IMR-90 (cell line): ENCODE results near the gene NISCH. TPM values are rescaled to one million over a fixed set of nuclear protein-coding genes. Genes with fewer than 3 reads are reported as not detected.
A peak's percentile ranks its signal among the peaks of the same experiment; 100 is the strongest.

Experiments
- ATAC-seq: fragments of 200-7000 bp; cut with Tn5 transposase; 2 replicates; pipeline ENCODE4 v1.9.1; 2020; ENCODE audit warnings: low read depth, mild to moderate bottlenecking, moderate library complexity
- BruUV-seq: library from RNA; stranded (reverse); fragments of 400-500 nt; replicated peaks from 2 replicates; lab custom pipeline; 2021; lab: Mats Ljungman, UMichigan
- CTCF ChIA-PET: fragments of 300-600 bp; formaldehyde crosslinking; extraction: SDS; loops from one replicate; lab custom pipeline; 2021; ENCODE audit warnings: antibody characterized with exemption; lab: Yijun Ruan, JAX
- POLR2A ChIA-PET: fragments of 300-600 bp; sonication (Branson Sonifier 250); formaldehyde crosslinking; loops from one replicate; lab custom pipeline; 2022; ENCODE audit warnings: antibody characterized with exemption; ENCODE audit not compliant: unreplicated experiment; lab: Charles Lee
- DNase-seq: peaks from one replicate; pipeline ENCODE4 v3.0.0; 2013
- H2AFZ ChIP-seq: replicated peaks from 2 replicates; pipeline ENCODE3; 2013; ENCODE audit warnings: low read length, mild to moderate bottlenecking; ENCODE audit not compliant: poor library complexity
- H2AK5ac ChIP-seq: 2 replicates; pipeline ENCODE4 v1.6.1; 2013; ENCODE audit warnings: low read depth, low read length, inconsistent platforms
- H2AK9ac ChIP-seq: replicated peaks from 2 replicates; pipeline ENCODE3; 2013; ENCODE audit warnings: mild to moderate bottlenecking, low read depth, low read length, moderate library complexity; ENCODE audit not compliant: poor library complexity
- H2BK120ac ChIP-seq: 2 replicates; pipeline ENCODE4 v1.6.1; 2013; ENCODE audit warnings: low read depth, low read length, inconsistent platforms
- H2BK15ac ChIP-seq: 3 replicates; pipeline ENCODE4 v1.6.1; 2013; ENCODE audit warnings: low read depth, low read length, inconsistent platforms
- H2BK20ac ChIP-seq: 2 replicates; pipeline ENCODE4 v1.6.1; 2013; ENCODE audit warnings: low read depth, mild to moderate bottlenecking, inconsistent platforms, low read length, moderate library complexity
- H2BK5ac ChIP-seq: 2 replicates; pipeline ENCODE4 v1.6.1; 2013; ENCODE audit warnings: mild to moderate bottlenecking, low read depth, low read length, inconsistent platforms; ENCODE audit not compliant: poor library complexity, severe bottlenecking
- H3K14ac ChIP-seq: replicated peaks from 2 replicates; pipeline ENCODE4 v1.6.1; 2013; ENCODE audit warnings: low read depth, low read length, inconsistent platforms
- H3K18ac ChIP-seq: 2 replicates; pipeline ENCODE4 v1.6.1; 2013; ENCODE audit warnings: low read depth, low read length, control low read depth
- H3K23ac ChIP-seq: 2 replicates; pipeline ENCODE4 v1.6.1; 2013; ENCODE audit warnings: low read depth, low read length, inconsistent platforms
- H3K27ac ChIP-seq: 2 replicates; pipeline ENCODE4 v1.5.1; 2013; ENCODE audit warnings: mild to moderate bottlenecking, control low read depth, low read length; ENCODE audit not compliant: insufficient read depth
- H3K27me3 ChIP-seq: 2 replicates; pipeline ENCODE4 v1.6.1; 2013; ENCODE audit warnings: low read length; ENCODE audit not compliant: control insufficient read depth, insufficient read depth
- H3K36me3 ChIP-seq: 2 replicates; pipeline ENCODE4 v1.6.1; 2013; ENCODE audit warnings: low read length, mixed read lengths; ENCODE audit not compliant: control insufficient read depth, insufficient read depth
- H3K4ac ChIP-seq: 2 replicates; pipeline ENCODE4 v1.6.1; 2013; ENCODE audit warnings: low read depth, low read length, inconsistent platforms
- H3K4me1 ChIP-seq: 2 replicates; pipeline ENCODE4 v1.6.1; 2013; ENCODE audit warnings: low read length, mixed read lengths; ENCODE audit not compliant: control insufficient read depth, insufficient read depth
- H3K4me2 ChIP-seq: 2 replicates; pipeline ENCODE4 v1.6.1; 2013; ENCODE audit warnings: low read depth, mild to moderate bottlenecking, control low read depth, low read length, moderate library complexity
- H3K4me3 ChIP-seq: 2 replicates; pipeline ENCODE4 v1.5.1; 2013; ENCODE audit warnings: low read depth, mild to moderate bottlenecking, control low read depth, low read length, moderate library complexity; ENCODE audit not compliant: insufficient read depth
- H3K56ac ChIP-seq: 2 replicates; pipeline ENCODE4 v1.6.1; 2013; ENCODE audit warnings: low read length, inconsistent platforms; ENCODE audit not compliant: insufficient read depth; ENCODE audit errors: extremely low read depth
- H3K79me1 ChIP-seq, 2 experiments: 2 replicates each; pipeline ENCODE4 v1.6.1; 2013; ENCODE audit warnings: low read length in 2 of 2, inconsistent platforms in 1 of 2, low read depth in 1 of 2
- H3K9ac ChIP-seq: 2 replicates; pipeline ENCODE4 v1.6.1; 2013; ENCODE audit warnings: low read depth, low read length, control low read depth
- H3K9me1 ChIP-seq: 2 replicates; pipeline ENCODE4 v1.6.1; 2013; ENCODE audit warnings: low read length, inconsistent platforms; ENCODE audit not compliant: insufficient read depth
- H3K9me3 ChIP-seq: 2 replicates; pipeline ENCODE4 v1.6.1; 2013; ENCODE audit warnings: low read length; ENCODE audit not compliant: control insufficient read depth, insufficient read depth
- H4K20me1 ChIP-seq: 2 replicates; pipeline ENCODE4 v1.6.1; 2013; ENCODE audit warnings: low read length, inconsistent platforms; ENCODE audit not compliant: insufficient read depth
- H4K5ac ChIP-seq: 2 replicates; pipeline ENCODE4 v1.6.1; 2013; ENCODE audit warnings: mild to moderate bottlenecking, low read depth, low read length, control low read depth
- H4K8ac ChIP-seq, 2 experiments: 2 replicates each; pipeline ENCODE4 v1.6.1; 2013; ENCODE audit warnings: low read depth in 2 of 2, low read length in 2 of 2, control low read depth in 1 of 2, inconsistent platforms in 1 of 2
- H4K91ac ChIP-seq: 2 replicates; pipeline ENCODE4 v1.6.1; 2013; ENCODE audit warnings: low read depth, low read length, inconsistent platforms; ENCODE audit not compliant: insufficient read depth
- BHLHE40 ChIP-seq: fragments of 150-350 bp; IDR thresholded peaks from 2 replicates; pipeline ENCODE4 v1.6.1; 2016; ENCODE audit warnings: mild to moderate bottlenecking, low read depth, low read length
- FOS ChIP-seq: fragments of 150-350 bp; IDR thresholded peaks from 2 replicates; pipeline ENCODE4 v1.6.1; 2016; ENCODE audit warnings: low read depth, low read length
- MAFK ChIP-seq: IDR thresholded peaks from 2 replicates; pipeline ENCODE4 v1.6.1; 2012; ENCODE audit warnings: low read depth, low read length, improper control_type of control experiment
- NFE2L2 ChIP-seq: fragments of 150-350 bp; IDR thresholded peaks from 2 replicates; pipeline ENCODE4 v1.6.1; 2016; ENCODE audit warnings: low read depth, mild to moderate bottlenecking, low read length
- RCOR1 ChIP-seq: IDR thresholded peaks from 2 replicates; pipeline ENCODE4 v1.6.1; 2012; ENCODE audit warnings: mild to moderate bottlenecking, low read length, improper control_type of control experiment; ENCODE audit not compliant: insufficient replicate concordance
- SMC3 ChIP-seq: fragments of 150-350 bp; IDR thresholded peaks from 2 replicates; pipeline ENCODE4 v1.6.1; 2016; ENCODE audit warnings: low read depth, mild to moderate bottlenecking, antibody characterized with exemption, low read length, moderate library complexity
- WGBS, 2 experiments: methylation state at CpG; one replicate each; pipeline versions ENCODE4 v1.1.5 to v1.1.7; 2013; ENCODE audit warnings: missing lambda C conversion rate in 2 of 2; ENCODE audit not compliant: insufficient read length in 1 of 2; ENCODE audit errors: extremely low coverage in 2 of 2; 5-methylcytosine and 5-hydroxymethylcytosine counted together
- dilution Hi-C: fragments of 300-500 bp; cut with HindIII; formaldehyde crosslinking; loops from one replicate; pipeline ENCODE4 v1.14.3; 2018; ENCODE audit warnings: low sequenced_read_pairs; ENCODE audit not compliant: unreplicated experiment
- in situ Hi-C: fragments of 300-500 bp; cut with MboI; formaldehyde crosslinking; loops from 3 replicates; pipeline ENCODE4 v1.14.3; 2019; ENCODE audit warnings: low sequenced_read_pairs, inconsistent platforms, mixed read lengths
- intact Hi-C: fragments of 100-400 bp; cut with micrococcal nuclease; formaldehyde crosslinking; loops from 2 replicates; pipeline ENCODE4 v1.10.0; 2022
- polyA plus RNA-seq, 3 experiments: library from polyadenylated mRNA; depleted of rRNA; stranded (reverse); fragments of >200 nt; gene quantifications; 2 replicates each; pipeline ENCODE4 v1.2.3, GENCODE V29; 2012; ENCODE audit warnings: low replicate concordance in 1 of 3
- total RNA-seq: library from RNA; depleted of rRNA; stranded (reverse); fragments of >200 nt; gene quantifications from 2 replicates; pipeline ENCODE4 v1.2.3, GENCODE V29; 2012
- TF ChIP-seq, protein P1 (sequence below): fragments of 150-350 bp; IDR thresholded peaks from 2 replicates; pipeline ENCODE4 v1.6.1; 2016; ENCODE audit warnings: low read depth, mild to moderate bottlenecking, low read length, moderate library complexity, borderline replicate concordance

Gene NISCH
- total and polyA plus RNA-seq, 2 of the 4 experiments (the other 2 are of a cell fraction): 36.9 to 86.0 TPM

DNA sequence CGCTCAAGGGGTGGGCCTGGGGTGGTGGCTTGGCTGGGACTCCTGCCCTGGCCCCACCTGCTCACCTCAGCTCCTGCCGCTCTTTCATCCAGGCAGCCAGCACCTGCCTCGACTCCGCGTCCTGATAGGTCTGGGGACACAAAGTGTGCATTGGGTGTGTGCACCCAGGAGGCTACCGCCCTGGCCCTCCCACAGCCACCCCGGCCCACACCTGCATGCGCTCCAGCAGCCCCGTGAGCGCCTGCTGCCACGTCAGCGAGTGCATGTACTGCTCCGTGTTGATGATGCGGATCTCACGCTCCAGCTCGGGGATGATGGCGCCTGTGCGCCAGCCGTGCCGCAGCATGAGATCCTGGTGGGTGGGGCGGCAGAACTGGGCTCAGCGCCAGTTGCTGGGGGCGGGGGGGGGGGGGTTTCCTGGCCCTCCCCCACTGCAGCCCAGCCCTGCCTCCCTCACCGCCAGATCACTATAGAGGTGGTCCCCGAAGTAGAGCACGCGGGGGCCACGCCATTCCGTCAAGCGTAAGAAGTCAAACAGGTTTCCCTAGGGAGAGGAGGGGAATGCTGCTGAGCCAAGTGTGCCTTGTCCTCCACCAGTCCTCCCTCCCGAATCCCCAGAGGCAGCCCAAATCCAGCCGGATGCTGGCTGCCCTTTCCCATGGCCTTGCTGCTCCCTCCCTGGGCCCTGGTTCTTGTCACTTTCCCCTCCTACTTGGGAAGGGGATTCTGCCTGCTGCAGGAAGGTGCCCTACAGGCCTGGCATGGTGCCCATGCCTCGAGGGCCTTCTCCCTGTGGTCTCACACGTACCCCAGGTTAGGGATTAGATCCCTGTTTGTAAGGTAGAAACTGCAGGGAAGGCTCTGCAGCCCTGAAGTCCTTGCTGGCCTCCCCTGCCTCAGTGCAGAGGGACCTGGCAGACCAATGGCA, 69.6 kb downstream of the NISCH start:
- H2BK15ac ChIP-seq: no peak overlapping the region
- no peak overlapping the region for H3K27ac ChIP-seq
- H3K14ac ChIP-seq: no peak overlapping the region
- no peak overlapping the region for H3K23ac ChIP-seq
- H3K4me3 ChIP-seq: no peak overlapping the region
- no peak overlapping the region for H4K5ac ChIP-seq
- no peak overlapping the region for H3K4ac ChIP-seq
- intact Hi-C loops: no loop called here
- DNase-seq (no peak), ATAC-seq (no peak)
- H3K56ac ChIP-seq: no peak overlapping the region
- peaks cover 12% of the 10 kb centered on the region for H3K9me1 ChIP-seq
- H3K18ac ChIP-seq: no peak overlapping the region
- peaks cover 6% of the 10 kb centered on the region for H3K4me1 ChIP-seq
- POLR2A ChIA-PET: no interaction called here
- H2AK5ac ChIP-seq: no peak overlapping the region
- peaks cover 24% of the 10 kb centered on the region for H4K20me1 ChIP-seq
- no peak for TF ChIP-seq SMC3
- TF ChIP-seq BHLHE40: no peak
- TF ChIP-seq, protein P1, sequence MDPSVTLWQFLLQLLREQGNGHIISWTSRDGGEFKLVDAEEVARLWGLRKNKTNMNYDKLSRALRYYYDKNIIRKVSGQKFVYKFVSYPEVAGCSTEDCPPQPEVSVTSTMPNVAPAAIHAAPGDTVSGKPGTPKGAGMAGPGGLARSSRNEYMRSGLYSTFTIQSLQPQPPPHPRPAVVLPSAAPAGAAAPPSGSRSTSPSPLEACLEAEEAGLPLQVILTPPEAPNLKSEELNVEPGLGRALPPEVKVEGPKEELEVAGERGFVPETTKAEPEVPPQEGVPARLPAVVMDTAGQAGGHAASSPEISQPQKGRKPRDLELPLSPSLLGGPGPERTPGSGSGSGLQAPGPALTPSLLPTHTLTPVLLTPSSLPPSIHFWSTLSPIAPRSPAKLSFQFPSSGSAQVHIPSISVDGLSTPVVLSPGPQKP: no peak
- TF ChIP-seq FOS: no peak
- TF ChIP-seq MAFK: no peak
- no peak for TF ChIP-seq RCOR1
- TF ChIP-seq NFE2L2: no peak
- H2BK120ac ChIP-seq: no peak overlapping the region
- H3K4me2 ChIP-seq: no peak overlapping the region
- H2AFZ ChIP-seq: peak overlapping the region; percentile 27
- dilution Hi-C loops: no loop called here
- peaks cover 57% of the 10 kb centered on the region for H3K36me3 ChIP-seq
- H3K9me3 ChIP-seq: no peaks in the 10 kb centered on the region
- no peak overlapping the region for H2AK9ac ChIP-seq
- no peak overlapping the region for H4K91ac ChIP-seq
- in situ Hi-C loops: no loop called here
- H2BK5ac ChIP-seq: no peak overlapping the region
- H3K79me1 ChIP-seq: peaks cover 3 to 47% of the 10 kb centered on the region in 2 experiments
- no peak overlapping the region for H2BK20ac ChIP-seq
- no TSS peak for BruUV-seq
- 97% methylated on average over 14 of the region's 34 CpGs; no CpG with 5 or more reads in 1 of the 2 experiments for WGBS, 2 experiments
- CTCF ChIA-PET: no interaction called here
- H3K9ac ChIP-seq: no peak overlapping the region
- H3K27me3 ChIP-seq: no peaks in the 10 kb centered on the region
- no peak overlapping the region for H4K8ac ChIP-seq
